Keratinocyte (primary cell): ENCODE measurements around the gene VOPP1. TPM values are rescaled to one million over a fixed set of nuclear protein-coding genes. Genes with fewer than 3 reads are reported as not detected.

Experiments used
- DNase-seq: peaks from one replicate; pipeline ENCODE4 v3.0.0-alpha.2; 2011; ENCODE audit warnings: low read depth, missing footprints, low spot score
- FAIRE-seq: peaks from 2 replicates; lab custom pipeline; 2011; peaks lifted over from hg19 to GRCh38; lab: Jason Lieb, UNC
- H2AFZ ChIP-seq: 2 replicates; pipeline ENCODE4 v1.6.0; 2012; ENCODE audit warnings: low read length, control low read depth, inconsistent platforms; ENCODE audit not compliant: control insufficient read depth
- H3K27ac ChIP-seq: 2 replicates; pipeline ENCODE4 v1.5.1; 2011; ENCODE audit warnings: low read length; ENCODE audit not compliant: control insufficient read depth, insufficient read depth
- H3K27me3 ChIP-seq: 3 replicates; pipeline ENCODE4 v1.6.0; 2011; ENCODE audit warnings: low read length; ENCODE audit not compliant: control insufficient read depth, insufficient read depth; ENCODE audit errors: extremely low read depth
- H3K36me3 ChIP-seq, 2 experiments: 2 replicates in 1 of 2; 3 replicates in 1 of 2; pipeline ENCODE4 v1.5.1; 2011; ENCODE audit warnings: low read length in 2 of 2, mild to moderate bottlenecking in 1 of 2; ENCODE audit not compliant: control insufficient read depth in 2 of 2, insufficient read depth in 2 of 2; ENCODE audit errors: extremely low read depth in 1 of 2
- H3K4me1 ChIP-seq: 3 replicates; pipeline ENCODE4 v1.5.1; 2011; ENCODE audit warnings: low read length; ENCODE audit not compliant: control insufficient read depth, insufficient read depth; ENCODE audit errors: extremely low read depth
- H3K4me2 ChIP-seq: 3 replicates; pipeline ENCODE4 v1.6.0; 2011; ENCODE audit warnings: low read depth, low read length; ENCODE audit not compliant: control insufficient read depth, insufficient read depth; ENCODE audit errors: extremely low read depth
- H3K4me3 ChIP-seq, 3 experiments: fragments of 200-600 bp in 1 of 3; sonication (generic) in 1 of 3; 2 replicates in 2 of 3; 3 replicates in 1 of 3; pipeline ENCODE4 v1.5.1; 2011 to 2016; ENCODE audit warnings: low read length in 3 of 3, mild to moderate bottlenecking in 3 of 3, control low read depth in 2 of 3, inconsistent platforms in 1 of 3, low read depth in 1 of 3, mixed read lengths in 1 of 3, mixed run types in 1 of 3, moderate library complexity in 1 of 3; ENCODE audit not compliant: control insufficient read depth in 2 of 3, insufficient read depth in 2 of 3; ENCODE audit errors: extremely low read depth in 1 of 3
- H3K79me2 ChIP-seq: 2 replicates; pipeline ENCODE4 v1.6.0; 2012; ENCODE audit warnings: low read length; ENCODE audit not compliant: control insufficient read depth, insufficient read depth
- H3K9ac ChIP-seq: 3 replicates; pipeline ENCODE4 v1.6.0; 2011; ENCODE audit warnings: low read length; ENCODE audit not compliant: control insufficient read depth, insufficient read depth; ENCODE audit errors: extremely low read depth
- H3K9me1 ChIP-seq: 3 replicates; pipeline ENCODE4 v1.6.0; 2011; ENCODE audit warnings: low read length; ENCODE audit not compliant: control insufficient read depth, insufficient read depth; ENCODE audit errors: extremely low read depth
- H3K9me3 ChIP-seq: 2 replicates; pipeline ENCODE4 v1.5.1; 2012; ENCODE audit warnings: low read depth, low read length; ENCODE audit not compliant: control insufficient read depth
- H4K20me1 ChIP-seq: 3 replicates; pipeline ENCODE4 v1.6.0; 2011; ENCODE audit warnings: low read length; ENCODE audit not compliant: control insufficient read depth, insufficient read depth; ENCODE audit errors: extremely low read depth
- EZH2 ChIP-seq: IDR thresholded peaks from one replicate; pipeline ENCODE4 v1.6.1; 2012; ENCODE audit warnings: inconsistent platforms, mild to moderate bottlenecking, low read length, moderate library complexity
- dilution Hi-C: fragments of 300-500 bp; cut with MboI; formaldehyde crosslinking; loops from one replicate; pipeline ENCODE4 v1.7.0; 2020; ENCODE audit warnings: low sequenced_read_pairs; ENCODE audit not compliant: extremely low pct_ligation_motif_present
- polyA plus RNA-seq, 5 experiments: library from polyadenylated mRNA; depleted of rRNA in 3 of 5; stranded (reverse) in 3 of 5; stranded (forward) in 1 of 5; unstranded in 1 of 5; fragments of >200 nt; gene quantifications; 1 replicate in 1 of 5; 2 replicates in 3 of 5; 3 replicates in 1 of 5; pipeline versions ENCODE4 v1.2.1 to v1.2.3, GENCODE V29; 2011 to 2012; ENCODE audit warnings: missing spikeins in 2 of 5, low read depth in 1 of 5, low replicate concordance in 1 of 5
- TF ChIP-seq, protein P1 (sequence below), 3 experiments: IDR thresholded peaks in 1 of 3; conservative IDR thresholded peaks in 1 of 3; optimal IDR thresholded peaks in 1 of 3; 2 replicates in 2 of 3; 3 replicates in 1 of 3; pipeline versions ENCODE3 to v1.5.1; 2011; ENCODE audit warnings: low read length in 3 of 3, mild to moderate bottlenecking in 3 of 3, moderate library complexity in 2 of 3, control low read depth in 1 of 3, inconsistent platforms in 1 of 3; ENCODE audit not compliant: insufficient read depth in 2 of 3; ENCODE audit errors: extremely low read depth in 1 of 3

Gene VOPP1
- polyA plus RNA-seq, 1 donor (not counting 4 experiments of a cell fraction or from before 2014, with no cell fraction given), result 49.2 TPM

DNA sequence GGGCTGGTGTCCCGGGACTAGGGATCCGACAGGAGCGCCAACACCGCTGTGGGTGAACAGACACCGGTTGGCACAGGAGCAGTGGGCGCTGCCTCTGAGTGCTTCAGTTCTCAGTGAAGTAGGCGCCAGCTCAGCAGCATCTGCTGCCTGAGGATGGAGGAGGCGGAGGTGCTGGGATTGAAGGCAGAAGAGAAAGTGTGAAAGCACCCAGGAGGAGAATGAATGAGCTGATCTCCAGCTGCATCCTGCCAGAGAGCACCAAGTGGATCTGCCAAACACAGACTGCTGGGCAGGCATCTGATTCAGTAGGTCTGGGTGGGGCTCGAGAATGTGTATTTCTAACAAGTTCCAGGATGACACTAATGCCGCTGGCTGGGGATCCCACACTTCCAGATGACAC, 132.7 kb downstream of the VOPP1 start:
- H3K9me1 ChIP-seq, result no peaks in the 10 kb centered on the region
- no peak overlapping the region for H3K27ac ChIP-seq
- H3K4me2 ChIP-seq, result peak overlapping the region; percentile 22
- no peak overlapping the region for H2AFZ ChIP-seq
- no peaks in the 10 kb centered on the region for H3K9me3 ChIP-seq
- H3K4me3 ChIP-seq, result no peak overlapping the region
- DNase-seq (no peak), FAIRE-seq (no peak)
- no peak overlapping the region for H3K9ac ChIP-seq
- TF ChIP-seq, protein P1, sequence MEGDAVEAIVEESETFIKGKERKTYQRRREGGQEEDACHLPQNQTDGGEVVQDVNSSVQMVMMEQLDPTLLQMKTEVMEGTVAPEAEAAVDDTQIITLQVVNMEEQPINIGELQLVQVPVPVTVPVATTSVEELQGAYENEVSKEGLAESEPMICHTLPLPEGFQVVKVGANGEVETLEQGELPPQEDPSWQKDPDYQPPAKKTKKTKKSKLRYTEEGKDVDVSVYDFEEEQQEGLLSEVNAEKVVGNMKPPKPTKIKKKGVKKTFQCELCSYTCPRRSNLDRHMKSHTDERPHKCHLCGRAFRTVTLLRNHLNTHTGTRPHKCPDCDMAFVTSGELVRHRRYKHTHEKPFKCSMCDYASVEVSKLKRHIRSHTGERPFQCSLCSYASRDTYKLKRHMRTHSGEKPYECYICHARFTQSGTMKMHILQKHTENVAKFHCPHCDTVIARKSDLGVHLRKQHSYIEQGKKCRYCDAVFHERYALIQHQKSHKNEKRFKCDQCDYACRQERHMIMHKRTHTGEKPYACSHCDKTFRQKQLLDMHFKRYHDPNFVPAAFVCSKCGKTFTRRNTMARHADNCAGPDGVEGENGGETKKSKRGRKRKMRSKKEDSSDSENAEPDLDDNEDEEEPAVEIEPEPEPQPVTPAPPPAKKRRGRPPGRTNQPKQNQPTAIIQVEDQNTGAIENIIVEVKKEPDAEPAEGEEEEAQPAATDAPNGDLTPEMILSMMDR (optimal IDR thresholded peaks at IDR 0.05 in 1 of 3, IDR thresholded peaks at IDR 0.05 in 1 of 3, conservative IDR thresholded peaks at IDR 0.05 in 1 of 3; ENCODE audit: extremely low read depth in 1 of 3, insufficient read depth in 2 of 3, low read length in 3 of 3), result no peak
- TF ChIP-seq EZH2, result no peak
- H4K20me1 ChIP-seq, result no peaks in the 10 kb centered on the region
- H3K79me2 ChIP-seq, result no peaks in the 10 kb centered on the region
- peaks cover 6% of the 10 kb centered on the region for H3K4me1 ChIP-seq
- no peaks in the 10 kb centered on the region for H3K27me3 ChIP-seq
- dilution Hi-C loops, result no loop called here
- H3K36me3 ChIP-seq, result no peaks in the 10 kb centered on the region

DNA sequence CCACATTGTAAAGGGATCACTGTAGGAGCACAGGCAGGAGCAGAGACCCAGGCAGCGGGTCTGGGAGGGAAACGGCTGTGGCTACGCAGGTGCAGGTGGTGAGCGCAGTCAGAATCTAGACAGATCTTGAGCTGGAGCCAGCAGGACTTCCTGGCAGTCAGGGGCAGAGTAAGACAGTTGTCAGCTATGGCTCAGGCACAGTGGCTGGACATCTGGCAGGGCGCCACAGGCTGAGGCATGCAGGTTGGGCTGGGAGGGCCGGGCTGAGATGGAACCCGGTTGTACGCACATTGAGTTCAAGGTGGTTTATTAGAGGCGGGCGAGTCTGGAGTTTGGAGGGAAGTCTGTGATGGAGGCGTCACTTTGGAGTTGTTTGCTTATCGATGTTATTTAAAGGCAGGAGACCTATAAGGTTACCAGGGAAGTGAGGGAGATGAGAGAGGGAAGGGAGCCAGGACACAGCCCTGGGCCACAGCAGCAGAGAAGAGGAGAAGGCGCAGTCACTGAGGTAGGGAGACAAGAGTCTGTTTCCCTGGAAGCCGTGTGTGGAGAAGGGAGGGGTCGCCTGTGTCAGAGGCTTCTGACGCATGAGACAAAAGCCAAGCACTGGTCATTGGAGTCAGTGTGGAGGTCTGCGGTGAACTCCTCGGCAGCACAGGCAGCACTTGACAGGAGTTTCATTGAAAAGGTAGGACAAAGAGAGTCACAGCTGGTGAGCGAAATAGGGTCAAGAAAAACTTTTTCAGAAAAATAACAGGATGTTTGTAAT, 133.4 kb downstream of the VOPP1 start:
- Histone ChIP-seq H3K27me3 (no peaks in the 10 kb centered on the region), H3K79me2 (no peaks in the 10 kb centered on the region), H3K4me2 (peak overlapping the region; percentile 22), H3K9me1 (no peaks in the 10 kb centered on the region), H3K36me3 (no peaks in the 10 kb centered on the region), H3K4me1 (peaks cover 6% of the 10 kb centered on the region), H3K4me3 (no peak overlapping the region), H4K20me1 (no peaks in the 10 kb centered on the region), H3K27ac (no peak overlapping the region), H3K9ac (no peak overlapping the region), H3K9me3 (no peaks in the 10 kb centered on the region), H2AFZ (no peak overlapping the region)
- FAIRE-seq (no peak), DNase-seq (no peak)
- TF ChIP-seq, protein P1 (optimal IDR thresholded peaks at IDR 0.05 in 1 of 3, IDR thresholded peaks at IDR 0.05 in 1 of 3, conservative IDR thresholded peaks at IDR 0.05 in 1 of 3; ENCODE audit: extremely low read depth in 1 of 3, insufficient read depth in 2 of 3, low read length in 3 of 3), result no peak
- TF ChIP-seq EZH2, result no peak
- dilution Hi-C loops, result no loop called here
